Left lung (tissue), 10 donors: ENCODE data around the gene HMG20B. TPM values are rescaled to one million over a fixed set of nuclear protein-coding genes. Genes with fewer than 3 reads are reported as not detected.

Experiments
- ATAC-seq: fragments of 200-7000 bp; cut with Tn5 transposase; one replicate; pipeline ENCODE4 v1.9.1; 2020; ENCODE audit warnings: moderate library complexity
- DNase-seq, 4 donors: peaks; one replicate each; pipeline ENCODE4 v3.0.0-alpha.2; 2013 to 2020
- H3K27ac ChIP-seq, 2 donors: fragments of 200-600 bp; sonication (generic) in 1 of 2; one replicate each; pipeline versions ENCODE4 v1.5.0 to v1.8.0; 2020 to 2021
- H3K27me3 ChIP-seq, 2 donors: fragments of 200-600 bp; sonication (generic) in 1 of 2; one replicate each; pipeline versions ENCODE4 v1.5.0 to v1.8.0; 2020 to 2021
- H3K36me3 ChIP-seq, 2 donors: fragments of 200-600 bp; sonication (generic) in 1 of 2; one replicate each; pipeline versions ENCODE4 v1.5.0 to v1.8.0; 2020 to 2021
- H3K4me1 ChIP-seq, 2 donors: fragments of 200-600 bp; one replicate each; pipeline ENCODE4 v1.8.0; 2021
- H3K4me3 ChIP-seq, 2 donors: fragments of 200-600 bp; sonication (generic) in 1 of 2; one replicate each; pipeline versions ENCODE4 v1.5.0 to v1.8.0; 2020 to 2021; ENCODE audit warnings: mild to moderate bottlenecking in 1 of 2
- H3K9me3 ChIP-seq, 2 donors: fragments of 200-600 bp; sonication (generic) in 1 of 2; one replicate each; pipeline versions ENCODE4 v1.5.0 to v1.8.0; 2020 to 2021
- CTCF ChIP-seq, 2 donors: fragments of 200-600 bp; sonication (generic) in 1 of 2; IDR thresholded peaks; one replicate each; pipeline versions ENCODE4 v1.5.0 to v1.8.0; 2021; ENCODE audit warnings: antibody characterized with exemption in 2 of 2
- intact Hi-C, 2 donors: fragments of 100-400 bp; cut with DNase I; formaldehyde crosslinking; loops; one replicate each; pipeline versions ENCODE4 v1.11.2 to v1.14.2; 2022
- polyA plus RNA-seq, 6 donors: library from polyadenylated mRNA; unstranded; fragments of 120-200 nt; gene quantifications; one replicate each; pipeline ENCODE4 v1.2.1, GENCODE V29; 2013; ENCODE audit not compliant: insufficient read length in 6 of 6
- total RNA-seq, 2 donors: library from RNA; stranded (reverse); fragmentation: NEBNext Ultra II Directional; extraction: Animal tissue kit (Norgen Biotek cat#: 25700); gene quantifications; one replicate each; pipeline ENCODE4 v1.2.1, GENCODE V29; 2021
- donor health status: DM: no; HTN: yes; CAD: no.
- donor health status: DM: no; HTN: no; CAD: no.

The HMG20B gene
- total and polyA plus RNA-seq, 8 donors: 50.9 to 104 (median 87.0) TPM

- H3K4me3 ChIP-seq: no peak overlapping the region
- no peak for ATAC-seq
- no peak overlapping the region for H3K27ac ChIP-seq
- intact Hi-C loops: no loop called here
- DNase-seq: no peak
- no peaks in the 10 kb centered on the region for H3K4me1 ChIP-seq
- H3K9me3 ChIP-seq: no peaks in the 10 kb centered on the region
- no peak for TF ChIP-seq CTCF (IDR thresholded peaks at IDR 0.05)
- H3K36me3 ChIP-seq: peaks cover 0 to 80% of the 10 kb centered on the region in 2 donors
- no peaks in the 10 kb centered on the region for H3K27me3 ChIP-seq
Observed at GRCh38 chr19:3530389-3530788, 42.4 kb upstream of the HMG20B start.

GRCh38 chr19:3531716-3532115 is 41.0 kb upstream of the HMG20B start:
- Histone ChIP-seq H3K4me1 (no peaks in the 10 kb centered on the region), H3K36me3 (peaks cover 0 to 81% of the 10 kb centered on the region in 2 donors), H3K27ac (no peak overlapping the region), H3K9me3 (no peaks in the 10 kb centered on the region), H3K27me3 (no peaks in the 10 kb centered on the region), H3K4me3 (no peak overlapping the region)
- DNase-seq (no peak), ATAC-seq (no peak)
- intact Hi-C loops: no loop called here
- TF ChIP-seq CTCF (IDR thresholded peaks at IDR 0.05): no peak

GRCh38 chr19:3532154-3532786 is 40.5 kb upstream of the HMG20B start:
- DNase-seq: no peak
- Histone ChIP-seq H3K27ac (no peak overlapping the region), H3K4me3 (no peak overlapping the region), H3K4me1 (no peaks in the 10 kb centered on the region), H3K27me3 (no peaks in the 10 kb centered on the region), H3K9me3 (no peaks in the 10 kb centered on the region), H3K36me3 (peaks cover 0 to 79% of the 10 kb centered on the region in 2 donors)
- no peak for TF ChIP-seq CTCF (IDR thresholded peaks at IDR 0.05)
- ATAC-seq: no peak
- intact Hi-C loops: no loop called here

GRCh38 chr19:3533033-3533432 is 39.7 kb upstream of the HMG20B start:
- Histone ChIP-seq H3K27ac (no peak overlapping the region), H3K36me3 (peaks cover 0 to 73% of the 10 kb centered on the region in 2 donors), H3K4me1 (no peaks in the 10 kb centered on the region), H3K9me3 (no peaks in the 10 kb centered on the region), H3K4me3 (no peak overlapping the region), H3K27me3 (no peaks in the 10 kb centered on the region)
- intact Hi-C loops: no loop called here
- ATAC-seq (no peak), DNase-seq (no peak)
- TF ChIP-seq CTCF (IDR thresholded peaks at IDR 0.05): no peak

GRCh38 chr19:3533563-3534216 is 39.1 kb upstream of the HMG20B start:
- H3K4me1 ChIP-seq: no peaks in the 10 kb centered on the region
- no peak for TF ChIP-seq CTCF (IDR thresholded peaks at IDR 0.05)
- H3K27ac ChIP-seq: no peak overlapping the region
- intact Hi-C loops: no loop called here
- no peaks in the 10 kb centered on the region for H3K27me3 ChIP-seq
- no peak for DNase-seq
- H3K36me3 ChIP-seq: peaks cover 0 to 75% of the 10 kb centered on the region in 2 donors
- no peak for ATAC-seq
- no peaks in the 10 kb centered on the region for H3K9me3 ChIP-seq
- H3K4me3 ChIP-seq: no peak overlapping the region
